ENCODE data around the gene CDADC1. TPM values are rescaled to one million over a fixed set of nuclear protein-coding genes. Genes with fewer than 3 reads are reported as not detected.

The CDADC1 gene
- polyA plus RNA-seq, 1 of the 3 experiments (the other 2 are of a cell fraction): 3.5 TPM

GRCh38 chr13:49246850-49247642 is 679 bp upstream of the CDADC1 start:
- CTCF ChIA-PET: interaction anchor here (1.0 to 2.8 kb wide), 2 partner anchors 34 to 360 kb away, joined by 4 to 18 read pairs; no protein-coding TSS in a partner anchor
- POLR2A ChIA-PET: interaction anchor here (1.7 kb wide), 1 partner anchor 197 kb away, joined by 14 read pairs; the partner anchor contains the start of genes CAB39L and SETDB2
- Histone ChIP-seq H3K4me3 (ENCODE audit: low read depth in 2 of 2, low read length in 1 of 2) (peak overlapping the region; percentile 71 to 75), H3K9me3 (no peaks in the 10 kb centered on the region), H3K27ac (ENCODE audit: low read depth in 2 of 2, low read length in 1 of 2) (peak overlapping the region; percentile 67 to 71), H3K79me2 (ENCODE audit: insufficient read depth) (peaks cover 16% of the 10 kb centered on the region; the same call in 1 of the 2 replicates), H3K4me2 (peak overlapping the region; percentile 88), H3K27me3 (ENCODE audit: insufficient read depth) (no peaks in the 10 kb centered on the region), H4K20me1 (ENCODE audit: insufficient read depth) (no peaks in the 10 kb centered on the region), H3K9me2 (no peaks in the 10 kb centered on the region), H3K36me3 (replicated peaks in 1 of 2; ENCODE audit: control insufficient read depth in 1 of 2, insufficient read depth in 2 of 2, low read length in 1 of 2) (peaks cover 10 to 14% of the 10 kb centered on the region in 2 experiments), H2AFZ (ENCODE audit: low read depth) (peak overlapping the region; percentile 98), H3K9ac (peak overlapping the region; percentile 83), H3K4me1 (ENCODE audit: control insufficient read depth in 1 of 2, insufficient read depth in 2 of 2, low read depth in 1 of 2, low read length in 1 of 2) (peaks cover 0 to 4% of the 10 kb centered on the region in 2 experiments; a peak in 2 of 4 replicates), H3F3A (replicated peaks; ENCODE audit: insufficient read depth) (peaks cover 8% of the 10 kb centered on the region)
- no peak for DNase-seq
- WGBS (ENCODE audit: low lambda C conversion rate): 27% methylated on average over 4 of the region's 4 CpGs
- TF ChIP-seq FOSL2 (IDR thresholded peaks at IDR 0.05; ENCODE audit: borderline replicate concordance, low read depth) (no peak), GABPA (IDR thresholded peaks at IDR 0.05; ENCODE audit: low read depth) (no peak), TEAD4 (IDR thresholded peaks at IDR 0.05; ENCODE audit: borderline replicate concordance, insufficient read depth) (no peak), JUND (IDR thresholded peaks at IDR 0.05) (no peak), GATA2 (CRISPR knock-in tag; IDR thresholded peaks at IDR 0.05) (no peak), EZH2phosphoT487 (IDR thresholded peaks at IDR 0.05; ENCODE audit: borderline replicate concordance, low read depth) (no peak), CHD2 (IDR thresholded peaks at IDR 0.05; ENCODE audit: low read length, partially characterized antibody) (no peak), USF1 (IDR thresholded peaks at IDR 0.05; ENCODE audit: borderline replicate concordance, low read depth) (no peak), FOXM1 (IDR thresholded peaks at IDR 0.05; ENCODE audit: low read depth) (no peak), RFX5 (IDR thresholded peaks at IDR 0.05; ENCODE audit: low read length) (no peak), NFIC (IDR thresholded peaks at IDR 0.05; ENCODE audit: borderline replicate concordance) (no peak), NRF1 (IDR thresholded peaks at IDR 0.05; ENCODE audit: low read depth, low read length) (no peak), RCOR1 (IDR thresholded peaks at IDR 0.05; ENCODE audit: low read length) (no peak), RAD21 (IDR thresholded peaks at IDR 0.05; ENCODE audit: low read length) (no peak)
- TF ChIP-seq, protein P1, sequence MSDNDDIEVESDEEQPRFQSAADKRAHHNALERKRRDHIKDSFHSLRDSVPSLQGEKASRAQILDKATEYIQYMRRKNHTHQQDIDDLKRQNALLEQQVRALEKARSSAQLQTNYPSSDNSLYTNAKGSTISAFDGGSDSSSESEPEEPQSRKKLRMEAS (IDR thresholded peaks at IDR 0.05; ENCODE audit: low read depth): no peak
- TF ChIP-seq, protein P2, sequence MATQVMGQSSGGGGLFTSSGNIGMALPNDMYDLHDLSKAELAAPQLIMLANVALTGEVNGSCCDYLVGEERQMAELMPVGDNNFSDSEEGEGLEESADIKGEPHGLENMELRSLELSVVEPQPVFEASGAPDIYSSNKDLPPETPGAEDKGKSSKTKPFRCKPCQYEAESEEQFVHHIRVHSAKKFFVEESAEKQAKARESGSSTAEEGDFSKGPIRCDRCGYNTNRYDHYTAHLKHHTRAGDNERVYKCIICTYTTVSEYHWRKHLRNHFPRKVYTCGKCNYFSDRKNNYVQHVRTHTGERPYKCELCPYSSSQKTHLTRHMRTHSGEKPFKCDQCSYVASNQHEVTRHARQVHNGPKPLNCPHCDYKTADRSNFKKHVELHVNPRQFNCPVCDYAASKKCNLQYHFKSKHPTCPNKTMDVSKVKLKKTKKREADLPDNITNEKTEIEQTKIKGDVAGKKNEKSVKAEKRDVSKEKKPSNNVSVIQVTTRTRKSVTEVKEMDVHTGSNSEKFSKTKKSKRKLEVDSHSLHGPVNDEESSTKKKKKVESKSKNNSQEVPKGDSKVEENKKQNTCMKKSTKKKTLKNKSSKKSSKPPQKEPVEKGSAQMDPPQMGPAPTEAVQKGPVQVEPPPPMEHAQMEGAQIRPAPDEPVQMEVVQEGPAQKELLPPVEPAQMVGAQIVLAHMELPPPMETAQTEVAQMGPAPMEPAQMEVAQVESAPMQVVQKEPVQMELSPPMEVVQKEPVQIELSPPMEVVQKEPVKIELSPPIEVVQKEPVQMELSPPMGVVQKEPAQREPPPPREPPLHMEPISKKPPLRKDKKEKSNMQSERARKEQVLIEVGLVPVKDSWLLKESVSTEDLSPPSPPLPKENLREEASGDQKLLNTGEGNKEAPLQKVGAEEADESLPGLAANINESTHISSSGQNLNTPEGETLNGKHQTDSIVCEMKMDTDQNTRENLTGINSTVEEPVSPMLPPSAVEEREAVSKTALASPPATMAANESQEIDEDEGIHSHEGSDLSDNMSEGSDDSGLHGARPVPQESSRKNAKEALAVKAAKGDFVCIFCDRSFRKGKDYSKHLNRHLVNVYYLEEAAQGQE (IDR thresholded peaks at IDR 0.05; ENCODE audit: low read depth, low read length): no peak

Data from SK-N-SH (cell line).